ENCODE data around the gene LIN54.
"Not testable (repeated sequence)": the region's sequence is repeated elsewhere in the genome, so short reads cannot be mapped to it uniquely, and the experiment has no call there.

The LIN54 gene

DNA sequence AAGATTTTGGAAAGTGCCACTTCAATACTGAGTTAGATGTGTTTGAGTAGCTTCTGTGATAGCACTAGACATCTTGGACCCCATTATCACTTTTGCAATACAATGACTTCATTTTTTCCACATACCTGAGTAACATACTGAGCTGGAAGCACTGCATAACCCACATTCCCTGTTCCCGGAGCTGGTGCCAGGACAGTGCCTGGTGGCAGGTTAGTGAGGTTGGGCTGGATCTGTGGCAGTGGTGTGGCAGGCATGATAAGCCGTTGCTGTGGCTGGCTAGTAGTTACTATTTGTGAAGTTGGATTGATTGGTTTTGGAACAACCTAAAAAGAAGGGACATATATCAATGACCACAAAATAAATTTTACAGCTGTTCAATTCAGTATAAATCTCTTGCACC lies 71.2 kb downstream of the LIN54 start:
- DNase-seq (ENCODE audit: low read depth): no peak

GRCh38 chr4:82934441-82934840 lies 76.2 kb downstream of the LIN54 start:
- DNase-seq (ENCODE audit: low read depth): no peak

DNA sequence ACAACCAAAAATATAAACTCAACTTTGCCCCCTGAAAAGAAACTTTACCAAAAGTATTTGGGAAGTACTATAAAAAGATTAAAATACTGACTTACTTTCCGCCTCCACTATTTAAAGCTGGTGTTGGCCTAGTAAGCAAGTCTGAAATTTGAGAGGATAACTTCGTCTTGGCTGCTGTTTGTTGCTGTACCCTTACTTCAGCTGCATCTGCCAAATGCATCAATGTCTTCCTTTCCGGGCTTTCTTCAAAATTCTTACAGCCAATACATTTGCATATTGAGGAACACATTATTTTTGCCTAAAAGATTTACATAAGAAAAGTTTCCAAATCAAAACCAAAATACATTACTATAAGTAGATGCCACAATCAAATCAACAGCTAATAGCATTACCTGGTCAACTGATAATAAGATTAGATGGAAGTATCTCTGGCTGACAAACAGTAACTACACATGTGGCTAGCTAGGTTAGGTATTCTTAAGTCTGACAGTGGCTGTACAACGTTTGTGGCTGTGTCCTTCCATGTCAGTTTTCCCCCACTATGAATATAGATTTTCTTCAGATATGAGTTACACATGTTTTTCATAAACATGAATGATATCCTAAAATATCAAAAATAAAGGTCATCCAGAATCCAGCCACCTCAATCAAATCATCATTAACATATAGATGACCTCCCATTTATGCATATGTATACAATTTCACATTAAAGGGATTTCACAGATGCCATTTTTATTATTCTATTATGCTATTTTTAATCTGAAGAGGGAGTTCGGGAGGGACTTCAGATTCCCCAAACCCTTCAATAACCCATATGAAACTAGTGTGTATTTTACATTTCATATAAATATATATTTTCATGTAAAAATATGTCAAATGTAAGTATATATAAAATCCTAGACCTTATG lies 79.5 kb downstream of the LIN54 start:
- no peak for DNase-seq (ENCODE audit: low read depth)

- DNase-seq (ENCODE audit: low read depth): no peak
Observed at GRCh38 chr4:82921795-82922194, 88.8 kb downstream of the LIN54 start.

DNA sequence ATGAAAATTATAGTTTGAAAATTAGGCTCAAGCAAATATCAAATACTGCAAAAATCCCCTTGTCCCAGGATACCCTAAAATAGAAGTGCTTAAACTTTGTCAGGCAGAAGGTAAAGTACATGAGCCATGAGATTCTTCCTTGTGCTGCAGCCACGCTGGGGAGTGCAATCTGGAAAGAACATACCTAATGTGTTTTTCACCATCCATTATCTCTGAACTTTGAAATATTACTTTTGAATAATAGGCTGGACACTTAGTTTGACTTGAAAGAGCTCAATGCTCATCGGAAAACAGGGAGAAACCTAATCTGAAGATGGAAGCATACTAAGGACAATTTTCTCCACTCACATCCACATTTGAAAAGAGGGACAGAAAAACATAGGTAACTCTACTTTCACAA lies 91.2 kb downstream of the LIN54 start:
- DNase-seq (ENCODE audit: low read depth): no peak

DNA sequence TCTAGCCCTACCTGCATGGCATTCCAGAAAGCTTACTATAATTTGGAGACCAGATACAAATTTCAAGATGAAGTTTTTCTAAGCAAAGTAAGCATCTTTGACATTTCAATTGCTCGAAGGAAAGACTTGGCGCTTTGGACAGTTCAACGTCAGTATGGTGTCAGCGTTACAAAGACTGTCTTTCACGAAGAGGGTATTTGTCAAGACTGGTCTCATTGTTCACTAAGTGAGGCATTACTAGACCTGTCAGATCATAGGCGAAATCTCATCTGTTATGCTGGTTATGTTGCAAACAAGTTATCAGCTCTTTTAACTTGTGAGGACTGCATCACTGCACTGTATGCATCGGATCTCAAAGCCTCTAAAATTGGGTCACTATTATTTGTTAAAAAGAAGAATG lies 92.5 kb downstream of the LIN54 start:
- no peak for DNase-seq (ENCODE audit: low read depth)

- DNase-seq (ENCODE audit: low read depth): not testable (repeated sequence)
Observed at GRCh38 chr4:82913968-82914367, 96.7 kb downstream of the LIN54 start.

GRCh38 chr4:82913305-82913704 lies 97.3 kb downstream of the LIN54 start:
- DNase-seq (ENCODE audit: low read depth): no peak

DNA sequence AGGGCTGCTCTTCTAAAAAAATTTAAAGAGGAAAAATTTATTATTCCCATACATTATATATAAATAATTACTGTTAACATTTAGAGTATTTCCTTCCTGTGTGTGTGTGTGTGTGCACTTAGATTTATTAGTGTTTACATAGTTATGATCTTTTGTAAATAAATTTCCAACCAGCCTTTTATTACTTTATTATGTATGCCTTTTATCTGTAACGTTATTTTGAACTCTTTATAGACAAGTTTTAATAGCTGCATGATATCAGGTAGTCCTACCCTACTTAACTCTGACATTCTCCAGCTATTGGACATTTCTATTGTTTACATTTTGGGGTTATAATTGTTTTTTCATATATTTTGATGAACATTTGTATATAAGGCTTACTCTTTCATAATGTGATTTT lies 101.3 kb downstream of the LIN54 start:
- no peak for DNase-seq (ENCODE audit: low read depth)

DNA sequence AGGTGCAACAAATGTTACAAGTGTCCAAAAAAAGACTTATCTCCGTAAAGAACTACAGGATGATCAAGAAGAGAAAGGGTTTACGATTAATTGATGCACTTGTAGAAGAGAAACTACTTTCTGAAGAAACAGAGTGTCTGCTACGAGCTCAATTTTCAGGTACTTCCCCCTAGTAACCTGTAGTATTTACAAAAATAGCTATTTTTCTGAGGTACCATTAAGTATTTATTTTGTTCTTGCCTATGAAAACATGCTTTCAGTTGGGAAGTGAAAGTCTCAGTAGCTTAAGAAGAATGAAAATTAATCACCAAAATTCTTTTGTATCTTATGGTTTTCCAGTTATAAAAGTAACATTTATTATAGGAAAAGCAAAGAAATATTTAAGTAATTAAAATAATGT lies 104.2 kb downstream of the LIN54 start:
- no peak for DNase-seq (ENCODE audit: low read depth)

- peak; percentile 33 for DNase-seq (ENCODE audit: low read depth)
Observed at GRCh38 chr4:82905205-82905604, 105.4 kb downstream of the LIN54 start.

DNA sequence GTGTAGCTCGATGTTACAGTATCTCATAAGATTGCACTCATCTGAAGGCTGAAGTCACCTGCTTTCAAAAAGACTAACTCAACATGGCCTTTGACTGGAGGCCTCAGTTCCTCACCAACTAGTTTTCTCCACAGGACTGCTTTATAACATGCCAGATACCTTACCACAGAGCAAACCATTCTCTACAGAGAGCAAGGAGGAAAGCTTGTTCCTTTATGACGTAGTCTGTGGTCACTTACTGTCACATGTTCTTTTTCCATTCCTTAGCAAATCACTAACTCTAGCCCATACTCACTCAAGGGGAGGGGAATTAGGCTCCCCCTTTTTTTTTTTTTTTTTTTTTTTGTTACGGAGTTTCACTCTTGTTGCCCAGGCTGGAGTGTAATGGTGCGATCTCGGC lies 106.9 kb downstream of the LIN54 start:
- no peak for DNase-seq (ENCODE audit: low read depth)

DNA sequence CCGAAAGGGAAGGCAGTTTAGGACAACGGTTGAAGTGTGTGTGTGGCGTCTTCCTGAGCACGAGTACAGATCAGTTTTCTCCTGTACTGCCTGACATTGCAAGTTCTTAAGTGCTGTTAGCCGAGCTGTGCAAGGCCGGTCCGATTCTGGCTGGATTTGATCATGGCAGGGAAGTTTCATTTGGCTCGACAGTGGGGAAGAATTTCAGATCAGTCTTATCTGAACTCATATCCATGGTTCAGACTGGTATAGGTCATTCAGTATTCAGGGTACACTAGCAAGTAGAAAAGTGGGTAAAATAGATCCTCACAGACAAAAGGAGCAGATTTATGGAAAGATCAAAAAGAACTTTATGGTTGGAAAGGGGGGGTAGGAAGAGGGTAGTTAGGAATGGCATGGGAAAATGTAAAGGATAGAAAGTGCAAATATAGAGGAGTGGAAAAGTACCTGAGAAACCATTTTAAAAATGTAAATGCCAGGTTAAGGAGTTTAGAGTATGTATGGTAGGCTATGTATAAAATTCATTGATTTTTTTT lies 109.4 kb downstream of the LIN54 start:
- DNase-seq (ENCODE audit: low read depth): no peak

GRCh38 chr4:82900411-82901182 lies 110.0 kb downstream of the LIN54 start, which contains the start of gene THAP9:
TSS of gene THAP9 (plus strand) at chr4:82900735. CDS start at chr4:82900803, 68 bp downstream.
- peak; percentile 98 for DNase-seq (ENCODE audit: low read depth)

DNA sequence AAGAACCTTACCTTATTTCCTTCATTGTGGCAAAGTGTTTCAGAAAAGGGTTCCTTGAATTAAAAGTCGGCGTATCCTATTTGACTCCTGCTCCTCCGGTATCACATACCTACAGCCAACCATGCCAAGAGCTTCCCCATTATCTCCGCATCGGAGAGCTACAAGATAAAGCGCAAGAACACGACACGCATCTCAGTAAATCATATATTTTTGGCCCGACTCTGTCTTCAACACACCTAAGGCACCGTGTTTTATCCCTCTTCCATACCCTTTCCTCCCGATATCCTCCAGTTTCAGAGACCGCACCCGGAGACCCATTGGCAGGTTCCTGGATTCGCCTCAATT lies 110.6 kb downstream of the LIN54 start:
- DNase-seq (ENCODE audit: low read depth): no peak

DNA sequence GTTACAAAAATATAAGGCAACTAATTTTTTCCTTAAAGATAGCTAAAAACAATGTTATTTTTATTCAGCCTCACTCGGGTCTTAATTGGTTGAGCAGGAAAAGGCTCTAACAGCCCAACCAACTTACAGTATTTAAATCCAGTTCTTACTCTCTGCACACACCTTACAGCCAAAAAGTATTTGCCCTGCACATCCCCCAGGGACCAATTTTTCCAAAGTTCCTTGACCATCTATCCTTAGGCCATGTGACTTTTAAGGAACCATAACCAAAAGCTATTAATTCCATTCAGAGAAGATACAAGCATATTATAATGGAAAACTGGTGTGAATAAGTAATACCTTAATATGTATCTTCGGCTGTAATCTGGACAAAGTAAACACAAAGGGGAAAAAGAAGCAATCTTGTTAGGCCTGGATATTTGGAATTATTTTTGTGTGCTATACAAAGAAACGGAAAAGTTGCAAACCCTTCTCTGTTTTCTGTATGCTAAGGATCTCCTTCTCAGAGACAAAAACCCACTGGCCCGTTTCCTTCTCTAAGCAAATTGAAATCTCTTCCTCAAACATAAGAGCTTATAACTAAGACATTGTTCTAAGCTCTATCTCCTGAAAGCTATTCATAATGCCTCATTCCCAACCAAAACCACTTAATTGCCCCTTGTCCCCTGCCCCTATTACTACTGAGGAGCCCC lies 111.1 kb downstream of the LIN54 start:
- no peak for DNase-seq (ENCODE audit: low read depth)

- DNase-seq (ENCODE audit: low read depth): no peak
Observed at GRCh38 chr4:82898322-82899243, 112.0 kb downstream of the LIN54 start.

- no peak for DNase-seq (ENCODE audit: low read depth)
Observed at GRCh38 chr4:82896755-82897154, 113.9 kb downstream of the LIN54 start.

DNA sequence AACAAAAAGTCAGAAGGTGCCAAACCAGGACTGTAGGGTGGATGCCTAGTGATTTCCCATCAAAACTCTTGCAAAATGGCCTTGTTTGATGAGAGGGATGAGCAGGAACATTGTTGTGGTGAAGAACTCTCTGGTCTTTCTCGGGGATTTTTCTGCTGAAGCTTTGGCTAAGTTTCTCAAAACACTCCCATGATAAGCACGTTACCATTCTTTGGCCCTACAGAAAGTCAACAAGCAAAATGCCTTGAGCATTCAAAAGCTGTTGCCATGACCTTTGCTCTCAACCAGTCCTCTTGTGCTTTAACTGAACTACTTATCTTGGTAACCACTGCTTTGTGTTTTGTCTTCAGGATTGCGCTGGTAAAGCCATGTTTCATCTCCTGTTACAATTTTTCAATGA lies 116.7 kb downstream of the LIN54 start:
- DNase-seq (ENCODE audit: low read depth): no peak

DNA sequence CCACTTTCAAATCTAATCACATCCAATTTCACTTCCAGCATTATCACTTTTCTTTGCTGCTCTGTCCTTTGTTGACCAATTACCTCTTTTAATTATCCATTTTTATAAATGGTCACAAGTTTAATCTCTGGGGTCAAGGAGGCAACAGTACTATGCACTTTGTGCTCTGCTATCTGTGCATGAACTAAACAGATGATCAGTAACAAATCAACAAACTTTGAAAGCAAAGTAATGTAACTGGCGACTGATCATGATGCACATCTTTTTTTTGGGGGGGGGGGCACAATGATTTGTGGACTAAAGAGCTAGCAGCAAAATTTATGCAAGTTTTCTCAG lies 118.2 kb downstream of the LIN54 start:
- no peak for DNase-seq (ENCODE audit: low read depth)

DNA sequence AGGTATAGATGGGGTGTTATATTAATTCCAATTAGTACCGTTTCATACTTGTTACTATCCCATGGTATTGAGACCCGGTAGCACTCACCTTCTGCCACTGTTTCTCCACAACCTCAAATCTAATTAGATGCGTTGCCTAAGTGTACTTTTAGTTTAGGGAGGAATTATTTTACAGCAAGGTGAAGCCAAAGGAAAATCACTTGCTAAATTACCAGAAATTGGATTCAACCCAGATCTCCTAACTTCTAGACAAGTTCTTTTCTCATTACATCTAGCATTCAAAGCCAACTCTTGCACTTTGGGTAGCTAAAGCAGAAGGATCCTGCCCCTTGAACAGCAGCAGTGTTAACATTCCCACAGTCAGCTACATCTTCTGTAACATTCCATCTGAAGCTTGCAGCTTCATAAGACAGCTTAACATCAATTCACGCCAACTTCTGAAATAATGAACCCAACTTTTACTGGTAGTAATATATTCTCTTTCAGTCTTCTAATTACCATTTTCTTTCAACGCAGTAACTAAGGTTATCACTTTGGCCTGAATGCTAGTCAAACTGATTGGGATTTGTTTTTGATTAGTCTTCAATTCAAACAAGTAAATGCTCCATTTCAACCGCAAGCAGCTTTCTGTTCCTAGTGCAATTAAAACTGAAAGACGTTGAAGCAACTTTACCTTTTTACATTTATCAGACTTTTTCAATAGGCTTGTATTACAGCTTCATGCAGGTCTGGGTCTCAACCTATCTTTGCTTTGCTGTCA lies 118.7 kb downstream of the LIN54 start:
- DNase-seq (ENCODE audit: low read depth): no peak
